GM21529 (cell line): Measurements from ENCODE around the gene SETD1B.

Experiments
- ATAC-seq: cut with Tn5 transposase; IDR thresholded peaks from one replicate; pipeline ENCODE4 v1.9.1; 2021; ENCODE audit not compliant: unreplicated experiment

The SETD1B gene

GRCh38 chr12:121807642-121808347 lies 4.0 kb downstream of the SETD1B start:
- no peak for ATAC-seq

- ATAC-seq: no peak
Observed at GRCh38 chr12:121808623-121809022, 4.8 kb downstream of the SETD1B start.

- ATAC-seq: no peak
Observed at GRCh38 chr12:121809712-121810116, 5.9 kb downstream of the SETD1B start.

GRCh38 chr12:121810234-121810817 lies 6.5 kb downstream of the SETD1B start:
- no peak for ATAC-seq

- ATAC-seq: no peak
Observed at GRCh38 chr12:121810833-121811433, 7.1 kb downstream of the SETD1B start.

GRCh38 chr12:121811434-121812319 lies 7.9 kb downstream of the SETD1B start:
- ATAC-seq: peak; percentile 76

GRCh38 chr12:121812320-121812871 lies 8.6 kb downstream of the SETD1B start:
- peak; percentile 29 for ATAC-seq

- no peak for ATAC-seq
Observed at GRCh38 chr12:121812921-121813896, 9.4 kb downstream of the SETD1B start.

- no peak for ATAC-seq
Observed at GRCh38 chr12:121813951-121814350, 10.1 kb downstream of the SETD1B start.

- no peak for ATAC-seq
Observed at GRCh38 chr12:121814429-121815119, 10.8 kb downstream of the SETD1B start.

GRCh38 chr12:121815263-121815662 lies 11.5 kb downstream of the SETD1B start:
- no peak for ATAC-seq

GRCh38 chr12:121816925-121817647 lies 13.3 kb downstream of the SETD1B start:
- ATAC-seq: no peak

- no peak for ATAC-seq
Observed at GRCh38 chr12:121817648-121818043, 13.8 kb downstream of the SETD1B start.

- no peak for ATAC-seq
Observed at GRCh38 chr12:121819212-121819949, 15.6 kb downstream of the SETD1B start.

GRCh38 chr12:121820056-121820455 lies 16.2 kb downstream of the SETD1B start:
- ATAC-seq: no peak

- ATAC-seq: no peak
Observed at GRCh38 chr12:121822393-121823100, 18.7 kb downstream of the SETD1B start.

- ATAC-seq: no peak
Observed at GRCh38 chr12:121823101-121823726, 19.4 kb downstream of the SETD1B start.
